HUDEP-2 (cell line): ENCODE data around the gene ADM.

Source experiments
- DNase-seq, 76 experiments: peaks; one replicate each; lab custom pipeline; 2025; ENCODE audit not compliant: unreplicated experiment in 76 of 76; lab: John Stamatoyannopoulos, UW

ADM gene

GRCh38 chr11:10308201-10308954 lies 3.5 kb downstream of the ADM start:
- no peak for DNase-seq

- peak in 26 of 76 experiments; percentile 6 to 64 (median 32) for DNase-seq
Observed at GRCh38 chr11:10309163-10310093, 4.6 kb downstream of the ADM start.

DNA sequence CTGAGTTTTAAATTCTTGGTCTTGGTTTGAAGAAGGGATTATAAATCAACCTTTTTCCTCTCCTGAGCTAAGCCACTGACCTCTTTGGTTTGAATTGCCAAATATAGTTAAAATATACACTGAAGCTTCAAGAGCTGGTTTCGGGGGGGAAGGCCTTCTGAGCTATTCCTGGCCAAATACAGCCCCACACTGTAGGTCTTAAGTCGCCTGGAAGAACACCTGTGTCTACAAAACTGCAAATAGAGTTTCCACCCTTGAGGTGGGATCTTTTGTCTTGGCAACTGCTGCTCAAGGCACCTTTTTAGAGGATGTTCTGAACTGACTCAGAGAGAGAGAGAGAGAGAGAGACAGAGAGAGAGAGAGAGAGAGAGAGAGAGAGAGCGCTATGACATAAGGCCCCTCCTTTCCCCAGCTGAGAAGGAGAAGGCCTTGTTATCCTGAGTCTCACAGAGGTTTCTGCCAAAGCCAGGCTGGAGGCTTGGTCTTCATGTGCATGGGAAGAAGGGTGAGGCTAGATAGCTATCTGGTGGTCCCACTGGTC lies 5.5 kb downstream of the ADM start:
- DNase-seq: no peak

- no peak for DNase-seq
Observed at GRCh38 chr11:10311802-10312201, 6.9 kb downstream of the ADM start.

GRCh38 chr11:10314199-10315072 lies 9.6 kb downstream of the ADM start:
- peak in 1 of 76 experiments; percentile 5 for DNase-seq

DNA sequence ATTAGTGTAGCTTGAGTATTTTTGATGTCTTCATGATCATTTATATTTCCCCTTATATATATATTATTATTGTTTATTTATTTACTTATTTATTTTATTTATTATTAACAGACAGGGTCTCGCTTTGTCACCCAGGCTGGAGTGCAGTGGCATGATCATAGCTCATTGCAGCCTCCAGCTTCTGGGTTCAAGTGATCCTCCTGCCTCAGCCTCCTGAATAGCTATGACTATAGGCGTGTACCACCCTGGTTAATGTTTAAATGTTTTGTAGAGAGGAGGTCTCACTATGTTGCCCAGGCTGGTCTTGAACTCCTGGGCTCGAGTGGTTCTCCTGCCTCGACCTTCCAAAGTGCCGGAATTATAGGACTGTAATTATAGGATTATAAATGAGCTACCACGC lies 10.2 kb downstream of the ADM start:
- no peak for DNase-seq

DNA sequence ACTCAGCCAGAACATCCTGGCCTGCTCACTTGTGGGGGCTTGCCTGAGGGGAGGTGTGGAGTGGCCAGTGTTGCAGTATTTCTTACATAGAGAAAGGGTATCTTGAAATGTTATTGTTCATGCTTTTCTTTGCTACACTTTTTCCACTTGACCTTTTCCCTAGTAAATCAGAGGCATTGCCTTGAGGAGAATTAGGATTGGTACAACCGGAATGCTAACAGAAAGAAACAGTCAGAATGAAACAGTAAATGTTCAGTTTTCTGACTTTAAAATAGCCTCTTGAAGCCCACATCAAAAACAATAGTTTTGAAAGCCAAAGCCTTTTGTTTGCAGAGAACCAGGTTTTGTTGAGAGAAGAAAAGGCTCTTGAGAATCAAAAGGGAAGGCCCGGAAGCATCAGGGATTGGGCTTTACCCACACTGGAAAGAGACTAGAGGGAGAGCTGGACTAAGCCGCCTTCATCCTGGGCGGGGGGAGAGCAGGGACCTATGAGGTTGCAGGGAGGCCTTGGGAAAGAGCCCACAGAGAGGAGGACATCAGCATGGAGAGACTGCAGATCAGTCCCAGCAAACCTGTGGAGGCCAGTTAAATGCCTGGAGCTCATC lies 12.4 kb downstream of the ADM start:
- no peak for DNase-seq

DNA sequence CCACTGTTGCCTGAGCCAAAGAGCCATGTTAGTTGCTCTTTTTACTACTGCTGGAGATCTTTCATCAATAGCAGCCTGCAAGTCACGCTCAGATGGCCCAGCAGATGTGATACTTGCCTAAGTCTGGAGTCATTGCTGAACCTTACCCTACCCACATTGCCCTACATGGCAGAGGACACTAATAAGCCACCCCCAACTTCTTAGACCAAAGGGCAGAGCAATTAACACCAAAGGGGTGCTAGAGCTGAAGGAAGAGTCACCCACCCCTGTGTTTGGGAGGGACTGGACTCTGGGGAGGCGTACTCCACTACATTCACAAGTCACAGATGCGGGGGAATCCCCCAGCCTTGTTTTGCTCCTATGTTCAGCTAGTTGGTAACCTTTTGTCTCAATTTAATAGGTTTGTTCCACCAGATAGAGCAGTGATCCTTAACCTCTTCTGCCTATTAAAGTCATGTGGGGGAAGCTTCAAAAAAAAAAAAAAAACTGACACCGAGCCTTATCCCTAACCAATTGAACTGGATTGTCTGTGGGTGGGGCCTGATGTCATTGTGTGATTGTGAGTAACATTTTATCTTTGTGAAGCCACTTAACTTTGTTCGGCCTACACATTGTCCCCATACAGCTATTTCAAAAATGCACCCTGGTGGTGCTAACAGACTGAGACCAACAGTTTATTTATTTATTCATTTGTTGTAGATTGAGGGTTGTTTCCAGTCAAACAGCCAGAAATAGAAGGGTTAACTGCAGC lies 13.1 kb downstream of the ADM start:
- DNase-seq: peak in 5 of 76 experiments; percentile 13 to 25 (median 20)

DNA sequence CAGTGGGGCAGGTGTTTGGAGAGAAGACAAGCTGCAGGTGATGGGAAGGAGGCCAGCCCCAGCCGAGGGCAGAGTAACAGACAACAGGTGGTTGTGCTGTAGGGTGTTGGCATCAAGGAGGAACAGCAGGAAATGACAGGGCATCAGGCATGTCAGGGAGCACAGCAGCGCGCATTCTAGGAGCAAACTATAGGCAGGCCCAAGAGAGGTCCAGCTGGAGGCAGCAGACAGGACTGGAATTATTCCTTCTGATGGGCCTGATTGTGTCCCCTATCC lies 13.6 kb downstream of the ADM start:
- DNase-seq: no peak

DNA sequence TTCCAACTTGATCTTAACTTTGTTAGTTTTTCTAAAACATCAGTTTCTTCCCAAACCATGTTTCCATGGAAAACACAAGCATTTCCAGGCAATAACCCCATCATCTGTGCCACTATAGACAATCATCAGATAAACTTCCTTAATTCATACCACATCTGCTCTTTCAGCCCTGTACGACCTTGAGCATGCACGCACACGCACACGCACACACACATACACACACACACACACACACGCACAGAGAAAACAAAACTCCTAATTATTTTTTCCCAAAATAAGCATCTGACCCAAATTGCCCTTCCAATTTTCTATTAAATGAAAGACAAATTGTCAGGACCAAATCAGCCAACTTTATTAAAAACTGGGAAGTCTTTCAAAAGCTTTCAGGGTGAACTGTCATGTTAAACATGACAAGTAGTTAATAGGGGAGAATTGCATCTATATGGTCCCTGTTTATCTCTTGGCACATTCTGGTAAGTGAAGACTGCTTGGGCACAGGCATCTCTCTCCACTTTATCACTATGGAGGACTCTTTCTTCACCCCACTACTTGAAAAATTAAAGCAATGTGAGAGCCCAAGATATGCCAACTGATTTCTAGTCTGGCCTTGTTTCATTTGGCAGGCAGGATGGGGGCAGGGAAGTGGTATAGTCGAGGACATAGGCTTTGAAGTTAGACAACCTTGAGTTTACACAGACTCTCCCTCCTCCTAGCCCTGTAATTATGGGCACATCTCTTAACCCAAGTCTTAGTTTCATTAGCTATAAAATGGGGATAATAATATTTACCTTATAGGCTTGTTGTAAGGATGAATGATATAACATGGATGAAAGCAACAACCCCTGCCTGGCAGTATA lies 15.1 kb downstream of the ADM start:
- DNase-seq: peak in 4 of 76 experiments; percentile 7 to 38 (median 15)

- DNase-seq: no peak
Observed at GRCh38 chr11:10320736-10321465, 16.0 kb downstream of the ADM start.

DNA sequence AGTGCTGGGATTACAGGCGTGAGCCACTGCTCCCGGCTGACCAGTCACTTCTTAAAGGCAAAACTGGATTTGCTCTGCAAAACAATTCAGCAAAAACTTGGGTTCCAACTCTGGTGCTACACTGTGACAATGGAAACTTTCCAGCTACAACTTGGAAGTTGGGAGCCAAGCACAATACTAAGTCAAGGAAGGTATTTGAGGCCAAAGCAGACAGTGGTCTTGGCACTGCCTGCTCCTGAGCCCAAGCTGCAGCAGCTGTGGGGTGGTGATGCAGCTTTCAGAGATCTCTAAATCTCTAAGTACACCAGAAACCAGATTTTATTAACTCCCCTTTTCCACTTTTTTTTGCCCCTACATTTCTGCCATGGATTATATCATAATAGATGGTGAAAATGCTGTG lies 17.5 kb downstream of the ADM start:
- no peak for DNase-seq

DNA sequence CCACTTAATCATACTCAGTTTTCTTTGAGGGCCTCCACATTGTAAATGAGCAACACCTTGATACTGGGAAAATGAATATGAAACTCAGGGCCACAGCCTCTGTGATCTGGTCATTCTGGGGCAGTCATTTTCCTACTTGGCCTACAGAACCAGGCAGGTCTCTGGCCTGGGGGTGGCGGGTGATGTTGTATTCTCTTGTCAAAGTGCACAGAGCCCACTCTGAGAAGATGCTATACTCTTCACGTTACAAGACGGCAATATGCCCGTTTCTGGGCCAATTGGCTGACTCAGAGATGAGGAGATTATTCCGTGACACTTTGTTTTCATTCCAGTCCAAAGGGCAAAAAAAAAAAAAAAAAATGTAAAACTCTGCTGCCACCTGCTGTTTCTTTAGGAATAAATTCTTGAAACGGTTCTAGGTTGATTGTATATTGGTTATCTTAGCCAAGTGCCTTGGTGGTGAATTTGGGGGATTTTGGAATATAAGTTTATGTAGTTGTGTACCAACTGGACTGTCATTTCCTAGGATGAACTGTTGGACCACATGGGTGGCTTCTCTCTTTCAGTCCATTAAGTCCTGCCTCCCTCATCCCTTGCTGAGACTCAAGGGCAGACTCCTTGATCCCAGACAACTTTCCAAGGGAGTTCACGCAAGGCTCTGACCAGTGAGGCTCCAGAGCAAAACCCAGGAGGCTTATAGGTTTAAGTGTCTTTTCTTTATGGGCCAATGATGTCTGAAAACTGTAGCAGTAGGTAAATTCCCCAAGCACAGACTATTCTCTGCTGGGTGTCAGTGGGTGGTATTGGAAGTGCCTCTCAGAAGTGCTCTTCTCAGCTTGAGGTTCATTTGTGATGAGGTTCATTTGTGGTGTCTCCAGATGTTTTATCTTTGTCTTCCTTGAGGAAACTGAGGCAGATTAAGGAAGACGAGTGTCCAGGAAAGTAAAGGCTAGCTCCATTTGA lies 18.2 kb downstream of the ADM start:
- peak in 39 of 76 experiments; percentile 2 to 72 (median 42) for DNase-seq

GRCh38 chr11:10323793-10324170 lies 18.9 kb downstream of the ADM start:
- DNase-seq: no peak

DNA sequence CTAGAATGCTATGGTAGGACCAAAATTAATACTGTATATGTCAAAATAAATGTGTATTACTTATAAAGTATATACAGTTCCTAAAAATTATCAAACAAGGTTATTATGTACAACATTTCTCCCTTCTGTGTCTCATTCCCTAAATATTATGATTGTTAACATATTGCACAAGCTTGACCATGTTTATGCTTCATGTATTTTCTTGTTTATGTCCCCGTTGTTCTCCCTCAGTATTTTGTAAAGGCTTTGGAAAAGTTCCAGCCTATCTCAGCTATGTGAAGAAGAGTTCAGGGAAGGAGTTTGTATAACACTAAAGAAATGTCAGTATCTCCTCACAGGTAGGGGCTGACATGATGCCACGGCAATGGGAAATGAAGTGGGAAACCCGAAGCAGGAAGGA lies 19.6 kb downstream of the ADM start:
- DNase-seq: no peak

DNA sequence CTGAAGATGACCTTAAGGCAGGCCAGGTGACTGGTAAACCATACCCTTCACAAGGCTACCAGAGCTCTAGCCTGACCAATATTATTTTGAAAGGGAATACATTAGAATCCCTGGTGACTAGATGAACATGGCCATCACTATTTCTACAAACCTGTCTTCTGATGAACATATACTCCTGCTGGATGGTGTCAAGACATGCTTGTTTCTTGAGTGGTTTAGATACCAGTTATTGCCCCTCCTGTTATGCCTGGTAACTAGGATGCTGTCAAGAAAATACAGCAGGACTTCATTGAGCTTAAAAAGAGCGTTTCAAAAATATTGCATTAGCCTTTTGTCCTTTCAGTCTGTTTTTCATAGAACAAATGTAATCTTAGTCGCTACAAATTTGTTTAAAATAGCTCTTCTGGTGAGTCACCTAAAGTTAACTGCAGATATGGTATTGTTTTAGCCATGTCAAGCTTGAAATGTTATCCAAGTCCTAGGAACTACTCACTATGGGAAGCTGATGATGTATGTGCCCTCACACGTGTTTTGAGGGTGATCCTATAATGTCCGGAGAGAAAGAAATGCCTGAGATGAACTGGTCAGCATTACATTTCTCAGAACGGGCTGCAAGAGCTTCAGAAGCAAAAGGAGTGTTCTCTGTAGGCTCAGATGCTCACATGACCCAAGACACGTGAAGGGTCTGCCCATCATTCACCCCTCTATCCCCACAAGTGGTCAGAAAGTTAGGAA lies 20.6 kb downstream of the ADM start:
- DNase-seq: no peak
